ENCODE results near the gene PRSS8. TPM values are rescaled to one million over a fixed set of nuclear protein-coding genes. Genes with fewer than 3 reads are reported as not detected.
"Not testable (repeated sequence)": the region's sequence is repeated elsewhere in the genome, so short reads cannot be mapped to it uniquely, and the experiment has no call there.

PRSS8 gene
- total RNA-seq, 2 donors from 2014 or later, result 2.4 TPM; not detected in 1

DNA sequence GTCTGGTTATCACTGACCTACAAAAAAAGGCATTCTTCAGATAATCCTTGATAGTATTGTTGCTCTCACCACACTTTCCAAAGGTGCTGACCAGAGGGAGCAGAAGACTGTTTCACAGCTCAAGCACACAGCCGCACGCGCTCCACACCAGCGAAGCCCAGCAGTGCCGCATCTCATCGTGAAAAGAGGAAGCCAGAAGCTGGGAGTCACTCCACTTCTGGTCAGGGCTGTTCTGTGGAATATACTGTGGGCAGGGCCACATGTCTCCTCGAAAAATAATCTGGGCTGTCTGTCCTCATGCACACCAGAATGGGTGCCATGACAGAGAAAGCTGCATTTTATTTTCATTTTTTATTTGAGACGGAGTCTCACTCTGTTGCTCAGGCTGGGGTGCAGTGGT lies 21.6 kb upstream of the PRSS8 start:
- no peaks in the 10 kb centered on the region for H3K36me3 ChIP-seq
- no peaks in the 10 kb centered on the region for H3K27me3 ChIP-seq
- no peak overlapping the region for H3K27ac ChIP-seq
- DNase-seq (ENCODE audit: low spot score), result no peak
- no peaks in the 10 kb centered on the region for H3K9me3 ChIP-seq
- H3K4me1 ChIP-seq, result no peaks in the 10 kb centered on the region
- TF ChIP-seq CTCF (IDR thresholded peaks at IDR 0.05), result no peak
- no peak overlapping the region for H3K4me3 ChIP-seq

DNA sequence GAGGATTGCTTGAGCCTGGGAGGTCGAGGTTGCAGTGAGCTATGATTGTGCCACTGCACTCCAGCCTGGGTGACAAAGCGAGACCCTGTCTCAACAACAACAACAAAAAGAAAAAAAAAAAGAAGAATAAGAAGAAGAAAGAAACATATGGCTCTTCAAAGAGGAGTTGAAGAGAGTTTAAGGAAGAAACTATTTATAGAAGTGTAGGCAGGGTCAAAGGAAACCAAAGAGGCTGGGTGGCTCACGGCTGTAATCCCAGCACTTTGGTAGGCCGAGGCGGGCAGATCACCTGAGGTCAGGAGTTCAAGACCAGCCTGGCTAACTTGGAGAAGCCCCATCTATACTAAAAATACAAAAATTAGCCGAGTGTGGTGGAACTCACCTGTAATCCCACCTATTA lies 15.4 kb upstream of the PRSS8 start:
- H3K27me3 ChIP-seq; H3K27ac ChIP-seq; DNase-seq (ENCODE audit: low spot score); H3K9me3 ChIP-seq; H3K36me3 ChIP-seq; H3K4me1 ChIP-seq; H3K4me3 ChIP-seq: not testable (repeated sequence)

DNA sequence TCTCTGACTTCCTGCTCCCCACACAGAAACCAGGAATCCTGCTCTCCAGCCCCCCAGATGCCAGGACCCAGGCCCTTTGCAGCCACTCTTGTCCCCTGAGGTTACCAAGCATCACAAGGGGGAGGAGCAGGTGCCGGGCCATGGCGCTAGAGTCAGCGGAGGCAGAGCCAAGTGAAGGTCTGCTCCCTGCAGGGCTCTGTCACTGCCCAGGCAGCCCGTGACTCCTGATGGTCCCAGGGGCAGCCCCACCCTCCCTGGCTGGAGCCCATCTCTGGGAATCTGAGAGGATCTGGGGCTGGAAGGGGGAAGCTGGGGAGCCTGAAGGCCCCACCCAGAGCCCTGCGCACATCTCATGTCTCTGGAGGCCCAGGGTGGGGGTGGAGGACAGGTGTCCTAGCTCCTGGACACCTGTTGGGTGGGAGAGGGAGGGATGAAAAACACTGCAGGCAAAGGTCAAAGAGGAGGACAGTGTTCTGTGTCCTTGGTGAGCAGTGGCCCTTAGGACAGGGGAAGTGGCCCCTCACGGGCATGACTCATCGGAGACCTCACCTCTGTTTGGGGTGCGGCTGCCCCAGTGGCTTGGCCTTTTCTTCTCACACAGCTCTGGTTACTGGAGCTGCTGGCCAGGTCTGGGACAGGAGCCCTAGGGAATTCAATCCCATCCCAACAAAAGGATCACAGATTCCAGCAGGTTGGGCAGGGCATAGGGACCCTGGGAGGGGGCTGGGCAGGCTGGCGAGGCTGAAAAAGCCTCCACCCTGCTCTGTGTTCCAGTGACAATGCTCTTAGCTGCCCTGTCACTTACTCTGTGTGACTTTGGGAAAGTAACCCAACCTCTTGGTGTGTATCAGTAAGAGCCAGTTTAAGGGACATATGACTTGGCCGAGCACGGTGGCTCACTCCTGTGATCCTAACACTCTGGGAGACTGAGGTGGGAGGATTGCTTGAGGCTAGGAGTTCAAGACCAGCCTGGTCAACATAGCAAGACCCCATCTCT lies 14.7 kb upstream of the PRSS8 start, which contains the start of gene PRSS36:
TSS of gene PRSS36 (minus strand) at position 173 of the 997 bp plus-strand sequence. CDS start at position 142, 31 bp downstream.
- DNase-seq (ENCODE audit: low spot score), result no peak
- Histone ChIP-seq H3K27me3 (peaks cover 0 to 7% of the 10 kb centered on the region in 2 donors), H3K9me3 (no peaks in the 10 kb centered on the region), H3K4me1 (peaks cover 0 to 7% of the 10 kb centered on the region in 2 donors), H3K36me3 (no peaks in the 10 kb centered on the region), H3K27ac (peak within 1 kb of the TSS in 1 of 2 donors; percentile 10), H3K4me3 (no peak within 1 kb of the TSS)
- TF ChIP-seq CTCF (IDR thresholded peaks at IDR 0.05), result no peak

DNA sequence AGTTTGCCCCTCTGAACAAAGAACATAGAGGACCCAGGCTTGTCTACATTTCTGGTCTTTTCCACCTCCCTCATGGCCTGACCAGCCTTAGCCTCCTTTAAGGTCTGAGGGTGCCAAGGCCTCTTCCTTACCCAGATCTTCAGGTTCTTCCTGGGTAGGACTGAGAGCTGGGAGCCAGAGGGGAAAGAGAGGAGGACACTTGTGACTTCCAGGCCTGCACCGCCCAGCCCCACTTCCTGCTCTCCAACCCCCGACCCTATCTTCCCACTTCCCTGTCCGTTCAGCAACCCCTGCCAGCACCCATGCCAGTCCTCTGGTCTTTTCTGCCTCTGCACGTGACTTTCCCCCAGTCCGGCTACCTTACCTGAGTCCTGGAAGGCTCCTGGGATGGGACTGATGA lies 13.8 kb upstream of the PRSS8 start:
- no peaks in the 10 kb centered on the region for H3K9me3 ChIP-seq
- H3K4me3 ChIP-seq, result no peak overlapping the region
- no peaks in the 10 kb centered on the region for H3K36me3 ChIP-seq
- peaks cover 0 to 7% of the 10 kb centered on the region in 2 donors for H3K4me1 ChIP-seq
- no peak for DNase-seq (ENCODE audit: low spot score)
- no peak overlapping the region for H3K27ac ChIP-seq
- peaks cover 0 to 7% of the 10 kb centered on the region in 2 donors for H3K27me3 ChIP-seq
- no peak for TF ChIP-seq CTCF (IDR thresholded peaks at IDR 0.05)

DNA sequence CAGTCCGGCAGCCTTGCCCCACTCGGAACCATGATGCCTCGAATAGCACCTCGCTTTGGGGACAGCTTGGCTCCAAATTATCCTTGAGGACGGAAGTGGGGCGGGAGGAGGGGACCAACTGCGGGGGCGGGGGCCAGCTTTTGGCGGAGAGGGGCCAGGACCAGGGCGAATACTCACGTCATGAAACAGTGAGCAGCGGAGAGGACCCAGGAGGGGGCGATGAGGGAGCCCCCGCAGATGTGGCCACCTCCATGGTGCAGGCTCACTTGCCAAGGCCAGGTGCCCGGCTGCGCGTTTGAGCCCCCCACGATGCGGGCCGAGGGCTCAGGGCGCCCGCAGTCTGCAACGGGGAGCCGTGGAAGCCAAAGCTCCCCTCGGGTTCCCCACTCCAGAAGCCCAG lies 13.4 kb upstream of the PRSS8 start:
- peaks cover 0 to 7% of the 10 kb centered on the region in 2 donors for H3K27me3 ChIP-seq
- no peaks in the 10 kb centered on the region for H3K36me3 ChIP-seq
- no peaks in the 10 kb centered on the region for H3K9me3 ChIP-seq
- TF ChIP-seq CTCF (IDR thresholded peaks at IDR 0.05), result no peak
- H3K4me3 ChIP-seq, result no peak overlapping the region
- peaks cover 0 to 7% of the 10 kb centered on the region in 2 donors for H3K4me1 ChIP-seq
- H3K27ac ChIP-seq, result no peak overlapping the region
- no peak for DNase-seq (ENCODE audit: low spot score)

GRCh38 chr16:31148281-31148728 lies 12.8 kb upstream of the PRSS8 start:
- Histone ChIP-seq H3K9me3 (no peaks in the 10 kb centered on the region), H3K4me3 (peak overlapping the region in 1 of 2 donors; percentile 13), H3K27ac (no peak overlapping the region), H3K36me3 (no peaks in the 10 kb centered on the region), H3K27me3 (peaks cover 0 to 7% of the 10 kb centered on the region in 2 donors), H3K4me1 (peaks cover 0 to 7% of the 10 kb centered on the region in 2 donors)
- no peak for TF ChIP-seq CTCF (IDR thresholded peaks at IDR 0.05)
- DNase-seq (ENCODE audit: low spot score), result no peak

Measured in right atrium auricular region (tissue), 2 donors.